GM18868 (cell line): ENCODE measurements around the gene OGN.

Source experiments
- ATAC-seq: cut with Tn5 transposase; IDR thresholded peaks from one replicate; pipeline ENCODE4 v1.9.1; 2021; ENCODE audit warnings: mild to moderate bottlenecking, moderate library complexity; ENCODE audit not compliant: unreplicated experiment

Gene OGN

DNA sequence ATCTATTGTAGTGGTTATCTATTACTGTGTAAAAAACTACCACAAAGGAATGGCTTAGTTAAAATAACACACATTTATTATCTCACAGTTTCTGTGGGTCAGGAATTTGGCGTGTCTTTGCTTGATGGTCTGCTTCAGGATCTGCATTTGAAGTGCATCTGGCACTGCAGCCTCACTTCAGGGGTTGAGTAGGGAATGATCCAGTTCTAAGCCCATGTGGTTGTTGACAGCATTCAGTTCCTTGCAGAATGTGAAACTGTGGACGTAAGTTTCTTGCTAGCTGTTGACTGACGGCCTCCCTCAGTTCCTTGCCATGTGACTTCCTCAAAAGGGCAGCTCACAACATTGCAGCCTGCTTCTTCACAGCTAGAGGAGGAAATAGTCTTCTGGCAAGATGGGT lies 2.1 kb upstream of the OGN start:
- peak; percentile 69 for ATAC-seq

DNA sequence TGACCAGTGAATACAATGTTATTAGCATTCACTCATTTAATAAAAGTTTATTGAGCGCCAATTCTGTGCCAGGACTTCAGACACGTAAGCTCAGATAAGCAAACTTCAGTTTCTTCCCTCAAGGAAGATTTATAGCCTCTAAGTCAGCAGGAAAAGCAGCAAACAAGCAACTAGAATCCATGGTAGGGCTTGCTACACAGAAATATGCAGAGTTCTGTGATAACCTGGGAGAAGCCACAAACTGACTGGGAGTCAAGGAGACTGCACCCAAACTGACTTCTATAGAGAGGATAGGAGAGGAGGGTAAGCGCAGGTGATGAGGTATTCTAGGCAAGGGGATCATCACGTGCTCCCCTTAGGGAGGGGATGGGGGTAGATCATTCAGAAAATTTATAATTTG lies 1.4 kb upstream of the OGN start:
- no peak for ATAC-seq

- ATAC-seq: no peak
Observed at GRCh38 chr9:92402826-92403745, 1.3 kb downstream of the OGN start.

GRCh38 chr9:92402360-92402759 lies 2.0 kb downstream of the OGN start:
- no peak for ATAC-seq

DNA sequence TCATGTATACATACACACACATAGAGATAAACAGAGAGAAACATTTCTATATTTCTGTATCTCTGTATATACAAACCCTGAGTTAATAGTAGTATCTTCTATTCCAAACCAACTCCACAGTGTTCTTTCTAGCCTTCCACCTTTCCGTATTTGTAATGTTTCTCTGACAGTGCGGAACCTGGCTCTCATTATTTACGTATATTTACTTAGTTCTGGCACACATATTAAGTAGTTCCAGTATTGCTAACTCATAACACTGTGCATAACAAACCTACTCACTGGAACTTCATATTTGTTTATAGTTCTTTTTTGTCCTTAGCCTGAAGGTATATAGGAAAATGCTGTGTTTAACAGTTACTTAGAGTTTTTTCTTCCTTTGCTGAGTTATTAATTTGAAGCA lies 6.5 kb downstream of the OGN start:
- ATAC-seq: no peak

DNA sequence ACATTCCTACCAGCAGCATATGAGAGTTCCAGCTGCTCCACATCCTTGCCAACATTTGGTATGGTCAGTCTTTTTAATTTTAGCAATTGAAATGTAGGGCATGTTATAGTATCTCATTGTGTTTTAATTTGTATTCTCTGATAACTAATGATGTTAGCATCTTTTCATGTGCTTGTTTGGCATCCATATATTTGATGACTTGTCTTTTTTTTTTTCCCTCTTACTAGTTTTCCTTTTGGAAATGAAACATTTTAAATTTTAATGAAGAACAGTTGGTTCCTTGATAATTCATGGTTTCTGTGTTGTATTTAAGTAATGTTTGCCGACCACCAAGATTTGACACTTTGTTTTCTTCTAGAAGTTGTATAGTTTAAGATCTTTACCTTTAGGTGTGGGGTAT lies 8.8 kb downstream of the OGN start:
- no peak for ATAC-seq

GRCh38 chr9:92393686-92394085 lies 10.7 kb downstream of the OGN start:
- ATAC-seq: no peak

GRCh38 chr9:92392690-92393089 lies 11.7 kb downstream of the OGN start:
- ATAC-seq: no peak

DNA sequence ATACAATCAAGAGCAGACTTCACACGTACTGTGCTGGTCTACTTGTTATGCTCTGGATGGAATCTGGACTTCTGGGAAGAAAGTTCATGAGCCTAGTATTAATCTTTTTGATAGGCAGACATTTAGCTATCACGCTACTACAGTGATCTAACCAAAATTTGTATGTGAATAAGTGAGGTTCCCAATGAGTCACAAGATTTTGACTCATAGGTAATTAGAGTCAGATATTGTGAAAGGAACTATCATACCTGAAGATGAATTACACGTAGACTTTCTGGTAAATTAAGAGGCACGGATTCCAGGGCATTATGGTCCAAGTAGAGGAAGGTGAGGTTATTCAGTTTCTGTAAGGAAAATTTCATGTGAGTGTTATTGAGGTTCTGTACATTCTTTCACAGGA lies 18.4 kb downstream of the OGN start:
- no peak for ATAC-seq

- no peak for ATAC-seq
Observed at GRCh38 chr9:92385477-92385876, 18.9 kb downstream of the OGN start.

DNA sequence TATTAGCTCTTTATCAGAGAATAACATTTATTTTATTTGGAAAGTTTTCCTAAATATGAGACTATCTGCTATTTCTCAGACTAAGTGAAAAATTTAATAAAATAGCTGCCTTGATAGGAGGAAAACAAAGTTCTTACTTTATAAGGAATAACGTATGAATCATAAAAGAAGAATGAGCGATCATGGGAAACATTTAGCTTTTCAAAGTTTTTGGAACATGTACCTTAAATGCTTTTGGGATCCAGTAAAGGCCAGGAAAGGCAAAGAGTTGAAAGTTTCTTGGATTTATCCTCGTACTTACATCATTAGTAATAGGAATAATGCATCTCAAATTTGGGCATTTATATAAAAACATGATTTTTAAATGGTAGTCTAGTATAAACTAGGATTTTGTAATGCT lies 19.4 kb downstream of the OGN start:
- ATAC-seq: no peak

GRCh38 chr9:92384375-92384774 lies 20.0 kb downstream of the OGN start:
- ATAC-seq: no peak

GRCh38 chr9:92381775-92382174 lies 22.6 kb downstream of the OGN start:
- ATAC-seq: no peak

GRCh38 chr9:92380603-92381002 lies 23.8 kb downstream of the OGN start:
- ATAC-seq: no peak

- no peak for ATAC-seq
Observed at GRCh38 chr9:92378865-92379560, 25.4 kb downstream of the OGN start.

- no peak for ATAC-seq
Observed at GRCh38 chr9:92377876-92378275, 26.5 kb downstream of the OGN start.

GRCh38 chr9:92373167-92373566 lies 31.2 kb downstream of the OGN start:
- no peak for ATAC-seq

- no peak for ATAC-seq
Observed at GRCh38 chr9:92369075-92369474, 35.3 kb downstream of the OGN start.

GRCh38 chr9:92360083-92360482 lies 44.3 kb downstream of the OGN start:
- no peak for ATAC-seq

DNA sequence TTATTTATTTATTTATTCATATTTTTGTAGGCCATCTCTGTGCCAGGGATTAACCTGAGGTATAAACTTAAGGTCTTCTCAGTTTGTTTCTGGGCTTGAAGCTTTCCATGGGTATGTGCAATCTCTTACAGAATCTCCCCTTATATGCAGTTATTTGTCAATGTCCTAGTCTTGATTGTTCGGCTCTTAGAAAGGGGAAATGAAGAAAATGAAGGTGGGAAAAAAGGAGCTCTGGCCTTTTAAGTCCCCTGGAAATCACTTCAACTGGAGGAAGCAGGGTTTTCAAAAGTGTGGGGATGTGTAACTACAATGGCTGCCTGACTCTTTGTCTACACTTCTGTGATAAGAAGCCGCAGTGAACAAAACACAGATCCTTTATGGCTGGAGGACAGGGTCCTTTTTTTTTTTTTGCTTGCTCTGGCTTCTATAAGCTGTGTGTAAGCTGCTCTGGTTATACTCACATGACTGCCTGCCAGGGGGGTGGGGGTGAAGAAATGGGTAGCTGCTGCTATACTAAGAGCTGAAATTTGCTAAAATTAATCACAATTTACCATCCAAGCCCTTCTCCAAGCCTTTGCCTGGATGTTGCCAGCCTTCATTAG lies 44.9 kb downstream of the OGN start:
- ATAC-seq: no peak

DNA sequence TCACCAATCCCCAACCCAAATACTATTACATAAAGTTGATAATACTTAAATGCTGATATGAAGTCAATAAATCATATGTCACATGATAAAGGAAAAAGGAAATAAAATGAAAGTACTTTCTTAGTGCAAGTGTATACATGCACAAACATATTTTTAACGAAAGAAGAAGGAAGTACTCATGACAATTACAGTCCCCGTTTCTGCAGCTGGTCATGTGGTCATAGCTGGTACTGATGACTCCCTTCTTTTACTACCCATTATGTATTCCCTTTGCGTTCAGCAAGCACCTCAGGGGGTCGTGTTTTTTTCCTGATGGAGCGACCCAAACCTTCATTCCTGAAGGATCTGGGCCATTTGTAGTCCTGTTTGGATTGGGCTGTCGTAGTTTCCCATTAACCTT lies 51.3 kb downstream of the OGN start:
- ATAC-seq: no peak

DNA sequence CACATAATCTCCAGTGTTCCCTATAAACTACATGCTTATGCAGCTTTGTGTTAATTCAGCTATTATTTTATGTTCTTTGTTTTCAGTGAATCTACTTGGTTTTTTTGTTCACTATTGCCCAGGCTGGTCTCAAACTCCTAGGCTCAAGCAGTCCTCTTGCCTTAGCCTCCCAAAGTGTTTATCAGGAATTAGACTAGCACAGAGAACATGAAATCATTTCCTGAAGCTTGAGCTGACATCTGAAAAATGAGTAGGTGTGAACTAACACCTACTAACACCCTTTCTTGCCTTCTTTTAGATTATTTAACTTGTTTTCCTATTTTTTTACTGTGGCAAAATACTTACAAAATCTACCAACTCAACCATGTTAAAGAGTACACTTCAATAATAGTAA lies 53.6 kb downstream of the OGN start:
- no peak for ATAC-seq
